NCI-H146 treated with DMSO at 0.1 percent for 48 hours (cell line): ENCODE measurements around the gene PKD2L2.
"Not testable (repeated sequence)": the region's sequence is repeated elsewhere in the genome, so short reads cannot be mapped to it uniquely, and the experiment has no call there.

ENCODE experiments used
- DNase-seq: peaks from one replicate; lab custom pipeline; 2025; ENCODE audit not compliant: unreplicated experiment; lab: John Stamatoyannopoulos, UW

PKD2L2 gene

DNA sequence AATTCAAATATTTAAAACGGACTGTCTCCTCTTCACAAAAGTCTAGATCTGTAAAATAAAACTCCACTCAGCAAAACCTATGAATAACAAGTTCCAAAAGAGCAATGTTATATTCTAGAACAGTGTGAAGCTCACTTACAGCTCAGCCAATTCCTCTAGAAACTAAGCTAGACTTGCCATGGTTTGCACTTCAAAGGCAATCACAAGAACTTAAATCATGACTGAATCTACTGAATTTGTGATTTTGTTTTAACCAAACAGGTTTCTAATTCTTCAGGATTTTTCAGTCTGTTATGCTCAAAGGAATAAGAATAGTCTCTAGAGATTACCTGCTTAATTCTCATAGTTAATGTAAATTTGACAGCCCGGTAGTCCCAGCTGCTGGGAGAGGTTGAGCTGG lies 1.4 kb upstream of the PKD2L2 start:
- DNase-seq = no peak

DNA sequence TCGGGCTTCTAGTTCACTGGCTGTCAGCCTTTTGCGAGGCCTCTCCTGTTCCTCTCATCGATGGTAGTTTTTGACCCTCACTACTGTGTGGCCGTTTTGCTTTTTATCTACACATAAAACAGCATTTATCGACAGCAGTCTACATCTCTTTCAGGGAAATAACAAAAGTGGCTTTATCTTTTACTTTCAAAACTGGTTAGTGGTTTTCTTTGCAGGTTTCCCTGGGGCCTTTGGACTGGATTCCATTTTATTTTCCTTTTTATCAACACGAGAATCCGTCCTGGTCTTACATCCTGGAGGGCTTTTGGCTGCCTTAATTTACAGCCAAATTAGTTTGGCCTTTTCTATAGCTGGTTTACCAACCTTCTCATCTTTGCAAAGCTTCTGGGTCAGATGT lies 793 bp upstream of the PKD2L2 start:
- no peak for DNase-seq

GRCh38 chr5:137890845-137891244 lies 1.6 kb downstream of the PKD2L2 start:
- no peak for DNase-seq

GRCh38 chr5:137891849-137892248 lies 2.6 kb downstream of the PKD2L2 start:
- DNase-seq = no peak

- DNase-seq = no peak
These were observed 5.3 kb downstream of the PKD2L2 start for GRCh38 chr5:137894586-137894985.

DNA sequence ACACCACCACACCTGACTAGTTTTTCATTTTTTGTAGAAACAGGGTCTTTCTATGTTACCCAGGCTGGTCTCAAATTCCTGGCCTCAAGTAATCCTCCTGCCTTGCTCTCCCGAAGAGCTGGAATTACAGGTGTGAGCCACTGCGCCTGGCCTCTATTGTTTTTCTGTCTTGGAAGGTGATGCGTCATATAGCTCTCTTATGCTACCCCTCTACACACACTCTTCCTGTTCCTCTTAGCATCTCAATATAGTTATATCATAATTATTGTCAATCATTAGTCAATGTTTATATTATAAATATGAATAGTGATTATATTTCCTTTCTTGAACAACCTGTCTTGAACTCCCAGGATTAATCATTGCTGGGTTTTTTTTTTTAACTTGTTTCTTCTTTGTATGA lies 7.3 kb downstream of the PKD2L2 start:
- DNase-seq = no peak

DNA sequence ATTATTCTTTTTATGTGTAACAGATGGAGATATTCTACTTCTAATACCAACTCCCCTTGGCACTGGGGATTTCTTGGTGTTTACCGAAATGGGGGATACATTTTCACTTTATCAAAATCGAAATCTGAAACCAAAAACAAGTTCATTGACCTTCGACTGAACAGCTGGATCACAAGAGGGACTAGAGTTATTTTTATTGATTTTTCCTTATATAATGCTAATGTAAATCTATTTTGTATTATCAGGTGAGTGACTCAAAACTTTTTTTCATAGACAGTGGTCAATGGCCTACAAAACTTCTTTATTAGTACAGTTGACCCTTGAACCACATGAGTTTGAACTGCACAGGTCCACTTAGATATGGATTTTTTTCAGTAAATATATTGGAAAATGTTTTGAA lies 10.2 kb downstream of the PKD2L2 start:
- DNase-seq = no peak

DNA sequence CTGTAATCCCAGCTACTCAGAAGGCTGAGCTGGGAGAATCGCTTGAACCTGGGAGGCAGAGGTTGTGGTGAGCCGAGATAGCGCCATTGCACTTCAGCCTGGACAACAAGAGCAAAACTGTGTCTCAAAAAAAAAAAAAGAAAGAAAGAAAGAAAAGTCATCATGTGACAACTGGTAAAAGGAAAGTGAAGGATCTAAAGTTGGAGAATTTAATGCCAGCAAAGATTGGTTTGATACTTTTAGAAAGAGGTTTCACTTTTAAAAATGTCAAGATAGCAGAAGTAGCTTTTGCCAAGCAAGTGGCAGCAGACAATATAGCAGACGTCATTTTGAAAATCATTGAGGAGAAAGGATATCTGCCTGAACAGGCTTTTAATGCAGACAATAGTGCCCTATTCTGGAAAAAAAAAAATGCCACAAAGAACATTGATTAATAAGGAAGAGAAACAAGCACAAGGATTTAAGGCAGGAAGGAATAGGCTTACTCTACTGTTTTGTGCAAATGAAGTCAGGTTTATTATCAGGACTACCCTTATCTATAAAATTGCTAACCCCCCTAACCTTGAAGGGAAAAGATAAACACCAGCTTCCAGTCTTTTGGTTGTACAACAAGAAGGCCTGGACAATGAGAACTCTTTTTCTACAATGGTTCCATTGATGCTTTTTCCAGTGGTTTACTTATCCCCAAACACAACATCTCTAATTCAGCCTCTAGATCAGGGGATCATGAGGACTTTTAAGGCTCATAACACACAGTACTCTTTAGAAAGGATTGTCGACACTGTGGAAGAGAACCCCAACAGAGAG lies 12.0 kb downstream of the PKD2L2 start:
- DNase-seq = no peak

- DNase-seq = no peak
These were observed 13.3 kb downstream of the PKD2L2 start for GRCh38 chr5:137902408-137903133.

- no peak for DNase-seq
These were observed 25.5 kb downstream of the PKD2L2 start for GRCh38 chr5:137914758-137915157.

GRCh38 chr5:137916923-137917322 lies 27.7 kb downstream of the PKD2L2 start:
- no peak for DNase-seq

DNA sequence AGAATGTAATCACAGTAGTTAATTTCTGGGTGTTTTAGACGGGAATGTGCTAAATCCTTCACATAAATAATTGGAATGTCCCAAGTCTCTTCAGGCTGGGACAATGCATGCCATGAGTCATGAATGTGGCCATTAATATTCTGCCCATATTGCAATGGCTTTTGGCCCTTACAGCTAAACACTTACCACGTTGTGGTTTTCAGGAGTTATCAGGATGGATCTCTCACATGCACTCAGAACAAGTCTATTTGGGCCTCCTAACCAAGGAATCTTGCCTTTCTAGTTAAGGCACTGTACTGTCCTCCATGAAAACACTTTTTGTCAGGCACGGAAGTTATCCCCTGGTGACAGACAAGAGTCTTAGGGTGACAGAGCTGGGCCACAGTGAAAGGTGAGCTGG lies 32.7 kb downstream of the PKD2L2 start:
- DNase-seq = no peak

- no peak for DNase-seq
These were observed 34.6 kb downstream of the PKD2L2 start for GRCh38 chr5:137923856-137924255.

- DNase-seq = no peak
These were observed 43.5 kb downstream of the PKD2L2 start for GRCh38 chr5:137932800-137933199.

- no peak for DNase-seq
These were observed 44.2 kb downstream of the PKD2L2 start for GRCh38 chr5:137933491-137933911.

GRCh38 chr5:137935190-137935589 lies 45.9 kb downstream of the PKD2L2 start:
- DNase-seq = no peak

DNA sequence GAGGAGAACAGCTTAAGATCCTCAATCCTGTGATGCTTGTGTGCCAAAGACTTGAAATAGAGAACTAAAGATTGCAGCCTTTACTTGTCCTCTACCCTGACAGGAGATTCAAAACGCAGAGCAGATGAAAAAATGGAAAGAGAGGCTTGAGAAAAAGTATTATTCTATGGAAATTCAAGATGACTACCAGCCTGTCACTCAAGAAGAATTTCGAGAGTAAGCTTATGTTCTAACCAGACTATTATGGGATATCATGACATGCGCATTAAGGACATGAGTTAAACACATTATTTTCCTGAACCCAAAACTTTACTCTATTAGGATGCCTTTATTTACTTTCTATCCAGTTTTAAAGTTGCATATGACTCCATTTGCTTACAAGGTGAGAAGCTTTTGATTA lies 46.4 kb downstream of the PKD2L2 start:
- no peak for DNase-seq

DNA sequence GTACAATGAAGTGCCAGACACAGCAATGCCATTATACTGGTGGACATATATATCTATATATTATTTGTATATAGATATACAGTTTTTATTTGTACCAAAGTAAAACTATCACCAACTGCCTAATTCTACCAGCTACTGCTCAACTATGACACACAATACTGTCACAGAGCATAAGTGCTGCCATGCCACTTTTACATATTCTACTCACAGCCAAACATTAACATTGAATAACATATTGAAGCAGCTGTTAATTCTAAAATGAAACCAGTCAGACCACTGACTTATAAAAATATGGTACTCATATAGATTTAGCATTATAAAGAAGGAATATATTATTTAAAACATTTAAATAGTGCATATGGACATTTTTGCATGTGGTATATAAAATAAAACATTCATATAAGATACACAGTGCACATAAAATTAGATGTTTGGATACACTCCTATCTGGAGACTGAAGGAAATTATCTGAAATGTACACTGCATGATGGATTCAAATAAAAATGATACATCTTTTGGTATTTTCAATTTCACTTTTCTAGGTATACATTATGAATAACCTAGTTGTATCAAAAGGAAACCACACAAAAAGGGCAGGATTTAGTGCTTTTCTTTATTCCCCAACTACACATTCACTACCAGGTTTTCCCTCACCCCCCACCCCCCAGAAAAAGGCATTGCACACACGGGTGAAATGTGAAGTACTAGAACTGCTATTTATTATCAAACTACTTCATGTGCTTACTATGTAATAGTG lies 48.9 kb downstream of the PKD2L2 start:
- no peak for DNase-seq

DNA sequence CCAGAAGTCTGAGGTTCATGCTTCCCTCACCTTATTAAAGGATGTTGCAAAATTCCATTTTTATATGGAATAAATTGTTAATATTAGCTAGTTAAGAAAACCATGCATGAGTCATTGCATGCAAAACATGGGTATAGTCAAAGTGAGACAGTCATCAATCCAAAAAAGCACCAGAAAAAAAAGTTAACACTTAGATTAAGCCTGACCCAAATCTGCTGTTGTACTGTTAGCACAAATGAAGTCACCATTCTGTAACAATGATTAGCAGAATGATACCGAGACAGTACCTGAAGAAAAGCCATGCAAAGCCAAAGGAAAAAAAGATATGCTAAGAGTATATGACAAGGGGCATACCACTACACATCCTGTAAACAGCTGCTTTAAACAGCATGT lies 49.5 kb downstream of the PKD2L2 start:
- no peak for DNase-seq

DNA sequence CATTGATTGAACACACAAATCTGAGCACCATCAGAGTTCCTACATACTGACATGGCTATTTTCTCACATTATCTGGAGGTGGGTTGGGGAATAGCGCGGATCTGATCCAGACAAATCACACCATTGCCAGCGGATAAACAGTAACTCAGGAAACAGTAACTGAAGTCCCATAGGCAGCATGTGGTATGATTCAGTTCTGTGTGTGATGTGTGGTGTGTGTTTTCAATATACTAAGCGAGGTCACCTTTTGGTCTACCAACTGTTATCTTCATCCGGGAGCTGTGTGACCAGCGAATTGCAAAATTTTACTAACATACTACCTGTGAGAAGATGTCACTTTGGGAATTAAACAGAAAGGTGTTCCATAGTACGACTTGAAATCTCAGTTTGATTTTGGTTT lies 50.1 kb downstream of the PKD2L2 start:
- no peak for DNase-seq

DNA sequence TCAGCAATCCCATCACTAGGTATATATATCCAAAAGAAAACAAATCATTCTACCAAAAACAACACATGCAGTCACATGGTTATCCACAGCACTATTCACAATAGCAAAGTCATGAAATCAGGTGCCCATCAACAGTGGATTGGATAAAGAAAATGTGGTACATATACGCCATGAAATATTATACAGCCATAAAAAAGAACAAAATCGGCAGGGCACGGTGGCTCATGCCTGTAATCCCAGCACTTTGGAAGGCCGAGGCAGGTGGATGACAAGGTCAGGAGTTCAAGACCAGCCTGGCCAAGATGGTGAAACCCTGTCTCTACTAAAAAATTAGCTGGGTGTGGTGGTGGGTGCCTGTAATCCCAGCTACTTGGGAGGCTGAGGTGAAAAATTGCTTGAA lies 55.0 kb downstream of the PKD2L2 start:
- DNase-seq = not testable (repeated sequence)

DNA sequence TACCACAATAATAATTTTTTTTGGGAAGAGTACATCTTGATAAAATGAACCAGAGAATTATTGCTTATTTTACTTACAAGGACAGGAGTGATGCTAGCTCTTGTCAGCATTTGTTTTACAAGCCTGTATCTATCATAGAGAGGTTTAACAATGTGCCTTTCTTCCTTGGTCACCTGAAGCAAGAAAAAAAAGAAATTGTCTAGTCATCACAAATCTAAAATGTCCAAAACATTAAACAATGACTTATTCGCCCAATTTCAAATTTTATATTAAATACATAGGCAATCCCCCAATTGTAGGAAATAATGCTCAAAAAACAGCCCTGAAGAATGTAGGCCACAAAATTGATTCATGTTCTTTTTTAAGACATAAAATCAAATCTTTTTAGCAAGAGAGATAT lies 56.6 kb downstream of the PKD2L2 start:
- DNase-seq = no peak
